NCI-H1694 treated with DMSO at 0.1 percent for 48 hours (cell line): ENCODE results near the gene ASS1.

ENCODE experiments used
- DNase-seq: peaks from one replicate; lab custom pipeline; 2025; lab: John Stamatoyannopoulos, UW

ASS1 gene

DNA sequence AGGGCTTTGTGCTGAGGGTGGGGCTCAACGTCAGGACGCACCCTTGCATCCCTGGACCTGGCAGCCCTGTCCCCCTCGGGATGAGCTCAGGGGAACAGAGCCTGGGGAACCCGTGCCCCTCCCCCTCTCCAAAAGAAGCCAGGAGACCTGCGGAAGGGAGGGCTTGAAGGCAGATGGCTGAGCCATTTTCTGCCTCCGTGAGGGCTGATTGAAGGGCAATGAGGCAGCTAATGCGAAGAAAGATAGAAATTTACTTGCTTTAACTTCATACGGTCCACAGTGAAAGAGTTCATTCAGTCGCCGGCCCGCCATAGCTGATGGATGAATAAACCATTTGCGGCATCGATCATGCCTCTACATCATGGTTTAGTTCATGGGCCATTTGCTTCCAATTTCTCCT lies 28.8 kb downstream of the ASS1 start:
- no peak for DNase-seq

DNA sequence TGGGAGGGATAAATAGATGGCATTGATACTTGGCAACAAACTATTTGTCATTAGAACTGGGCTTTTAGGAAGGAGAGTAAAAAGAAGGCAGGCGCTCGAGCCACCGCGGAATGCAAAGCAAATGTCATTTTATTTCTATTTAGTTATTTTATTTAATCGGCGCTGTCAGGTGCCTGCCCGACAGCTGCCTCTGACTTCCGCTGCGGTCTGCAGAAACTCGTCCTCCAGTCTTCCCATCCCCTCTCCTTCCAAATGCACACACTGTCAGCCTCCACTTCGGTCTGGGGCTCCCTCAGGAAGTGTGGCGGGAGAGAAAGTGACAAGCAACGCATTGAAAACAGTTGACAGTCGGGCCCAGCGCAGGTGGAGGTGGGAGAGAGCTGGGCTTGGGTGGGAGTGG lies 29.3 kb downstream of the ASS1 start:
- no peak for DNase-seq

- no peak for DNase-seq
These were observed 31.5 kb downstream of the ASS1 start for GRCh38 chr9:130476151-130476730.

- DNase-seq, result no peak
These were observed 32.8 kb downstream of the ASS1 start for GRCh38 chr9:130477564-130477963.

DNA sequence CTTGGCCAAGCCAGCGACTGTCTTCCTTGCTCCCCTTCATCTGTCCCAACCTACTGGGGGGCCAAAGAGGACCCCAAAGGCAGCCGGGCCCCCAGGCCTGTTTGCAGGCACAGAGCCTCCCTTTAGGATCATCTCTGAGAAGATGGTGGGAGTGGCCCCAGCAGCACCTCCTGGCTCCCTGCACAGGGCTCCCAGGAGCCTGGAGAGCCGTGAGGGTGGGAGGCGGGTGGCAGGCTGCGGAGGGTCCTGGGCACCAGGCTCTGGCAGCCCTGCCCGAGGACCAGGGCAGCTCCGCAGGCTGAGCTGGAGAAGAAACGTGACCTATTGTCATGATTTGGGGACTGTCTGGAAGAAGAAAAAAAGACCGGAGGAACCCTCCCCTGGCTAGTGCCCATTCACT lies 33.4 kb downstream of the ASS1 start:
- DNase-seq, result no peak

GRCh38 chr9:130478736-130479575 lies 34.2 kb downstream of the ASS1 start:
- peak; percentile 22 for DNase-seq

- DNase-seq, result no peak
These were observed 34.8 kb downstream of the ASS1 start for GRCh38 chr9:130479587-130479986.

- DNase-seq, result no peak
These were observed 35.9 kb downstream of the ASS1 start for GRCh38 chr9:130480673-130481072.

- no peak for DNase-seq
These were observed 37.7 kb downstream of the ASS1 start for GRCh38 chr9:130482463-130482862.

- DNase-seq, result no peak
These were observed 38.7 kb downstream of the ASS1 start for GRCh38 chr9:130483371-130483971.

- no peak for DNase-seq
These were observed 39.8 kb downstream of the ASS1 start for GRCh38 chr9:130484362-130485072.

DNA sequence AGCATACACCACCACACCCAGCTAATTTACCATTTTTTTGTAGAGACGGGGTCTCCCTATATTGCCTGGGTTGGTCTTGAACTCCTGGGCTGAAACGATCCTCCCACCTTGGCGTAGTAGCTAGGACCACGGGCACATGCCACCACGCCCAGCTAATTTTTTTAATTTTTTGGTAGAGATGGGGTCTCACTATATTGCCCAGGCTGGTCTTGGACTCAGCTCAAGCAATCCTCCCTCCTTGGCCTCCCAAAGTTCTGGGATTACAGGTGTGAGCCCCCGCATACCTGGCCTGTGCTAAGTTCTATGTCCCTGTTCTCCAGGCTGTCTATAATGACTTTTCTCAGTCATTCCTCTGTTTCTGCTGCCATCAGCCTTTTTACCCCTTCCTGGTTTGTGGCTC lies 41.3 kb downstream of the ASS1 start:
- no peak for DNase-seq

DNA sequence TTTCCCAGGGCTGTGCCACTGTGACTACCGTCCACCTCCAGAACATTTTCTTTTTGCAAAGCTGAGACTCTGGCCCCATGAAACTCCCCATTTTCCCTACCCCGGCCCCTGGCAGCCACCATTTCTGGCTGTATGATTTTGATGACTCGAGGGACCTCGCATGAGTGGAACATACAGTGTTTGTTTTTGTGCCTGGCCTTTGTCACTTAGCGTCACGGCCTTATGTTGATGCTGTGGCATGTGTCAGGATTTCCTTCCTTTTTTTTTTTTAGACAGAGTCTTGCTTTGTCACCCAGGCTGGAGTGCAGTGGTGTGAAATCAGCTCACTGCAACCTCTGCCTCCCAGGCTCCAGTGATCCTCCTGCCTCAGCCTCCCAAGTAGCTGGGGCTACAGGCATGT lies 42.7 kb downstream of the ASS1 start:
- DNase-seq, result no peak

DNA sequence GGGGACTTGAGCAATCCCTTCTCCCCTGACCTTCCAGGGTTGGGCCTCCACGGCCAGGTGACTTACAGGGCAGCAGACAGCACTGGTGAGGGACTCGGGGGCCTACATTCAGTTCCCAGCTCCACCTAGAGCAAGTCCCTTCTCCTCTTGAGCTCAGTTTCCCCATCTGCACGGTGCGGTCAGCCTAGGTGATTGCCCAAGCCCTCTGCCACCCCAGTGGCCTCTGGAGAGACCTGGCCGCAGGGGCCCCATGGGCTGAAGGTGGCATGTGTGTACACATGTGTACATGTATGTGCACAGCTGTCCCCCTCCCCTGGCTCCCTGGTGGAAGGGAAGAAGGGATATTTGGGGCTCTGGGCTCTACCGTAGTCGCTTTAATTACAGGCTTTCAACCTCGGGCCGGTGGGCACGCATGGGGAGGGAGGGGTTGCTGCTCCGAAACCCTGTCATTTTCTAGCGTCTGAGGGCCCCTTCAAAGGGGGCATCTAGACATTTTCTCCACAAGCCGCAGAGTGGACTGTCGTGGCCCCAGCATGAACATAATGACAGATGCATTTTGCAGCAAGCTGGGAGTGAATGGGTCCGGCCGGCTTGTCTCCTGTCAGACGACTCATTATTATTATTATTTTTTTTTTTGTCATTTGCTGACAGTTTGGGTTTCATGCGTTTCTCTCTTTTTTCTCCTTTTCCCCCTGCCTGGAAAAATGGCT lies 44.0 kb downstream of the ASS1 start:
- no peak for DNase-seq

- no peak for DNase-seq
These were observed 46.2 kb downstream of the ASS1 start for GRCh38 chr9:130490981-130491380.

GRCh38 chr9:130491830-130492482 lies 47.2 kb downstream of the ASS1 start:
- DNase-seq, result no peak

DNA sequence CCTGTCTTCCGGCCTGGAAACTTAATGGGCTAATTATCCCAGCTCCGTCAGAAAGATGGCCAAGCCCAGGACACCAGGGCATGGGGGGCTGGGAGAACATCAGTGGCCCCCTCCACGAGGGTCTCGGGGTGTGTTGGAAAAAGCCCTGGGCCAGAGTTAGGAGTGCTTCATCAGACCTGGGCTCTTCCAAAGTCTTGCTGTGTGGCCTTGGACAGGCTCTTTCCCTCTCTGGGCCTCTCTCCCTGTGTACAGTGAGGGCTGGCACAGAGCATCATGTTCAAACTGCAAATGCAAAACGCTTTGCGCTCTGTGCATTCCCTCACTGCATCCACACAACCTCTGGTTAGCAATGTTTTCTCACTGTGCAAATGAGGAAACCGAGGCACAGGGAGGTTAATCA lies 48.3 kb downstream of the ASS1 start:
- no peak for DNase-seq

- no peak for DNase-seq
These were observed 48.7 kb downstream of the ASS1 start for GRCh38 chr9:130493476-130493875.

- no peak for DNase-seq
These were observed 50.3 kb downstream of the ASS1 start for GRCh38 chr9:130495067-130495466.

DNA sequence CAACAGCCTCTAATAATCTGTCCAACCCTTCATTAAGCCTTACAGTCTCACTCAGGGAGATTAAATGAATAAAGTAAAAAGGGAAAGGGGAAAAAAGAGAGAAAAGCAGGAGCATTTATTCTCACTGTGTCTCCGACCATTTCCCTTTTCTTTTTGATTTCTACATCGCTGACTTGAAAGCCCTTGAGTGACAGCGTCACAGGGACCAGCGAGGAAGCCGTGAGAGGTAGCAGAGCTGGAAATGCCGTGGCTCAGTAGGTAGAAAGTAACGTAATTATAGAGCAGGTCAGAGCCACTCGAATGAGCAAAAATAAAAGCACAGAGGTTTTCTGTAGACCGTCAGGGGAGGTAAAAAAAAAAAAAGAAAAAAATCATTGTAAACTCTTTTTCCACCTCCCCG lies 52.4 kb downstream of the ASS1 start:
- DNase-seq, result no peak

GRCh38 chr9:130498298-130498917 lies 53.6 kb downstream of the ASS1 start:
- DNase-seq, result no peak
